Sigmoid colon (tissue), 7 donors: ENCODE results near the gene TBC1D20. TPM values are rescaled to one million over a fixed set of nuclear protein-coding genes. Genes with fewer than 3 reads are reported as not detected.
"Not testable (repeated sequence)": the region's sequence is repeated elsewhere in the genome, so short reads cannot be mapped to it uniquely, and the experiment has no call there.

Experiments
- DNase-seq: peaks from one replicate; pipeline ENCODE4 v3.0.0-alpha.2; 2019
- H3K27ac ChIP-seq, 4 donors: fragments of 200-600 bp; sonication (generic); one replicate each; pipeline ENCODE4 v1.5.1; 2016 to 2019; ENCODE audit warnings: mild to moderate bottlenecking in 1 of 4
- H3K27me3 ChIP-seq, 3 donors: fragments of 200-600 bp; sonication (generic); one replicate each; pipeline ENCODE4 v1.5.1; 2019; ENCODE audit warnings: mild to moderate bottlenecking in 1 of 3
- H3K36me3 ChIP-seq, 4 donors: fragments of 200-600 bp; sonication (generic); one replicate each; pipeline ENCODE4 v1.5.1; 2016 to 2019
- H3K4me1 ChIP-seq, 4 donors: fragments of 200-600 bp; sonication (generic); one replicate each; pipeline ENCODE4 v1.5.1; 2017 to 2019
- H3K4me3 ChIP-seq, 4 donors: fragments of 200-600 bp; sonication (generic); one replicate each; pipeline ENCODE4 v1.5.1; 2017 to 2019; ENCODE audit warnings: mild to moderate bottlenecking in 2 of 4, moderate library complexity in 1 of 4
- H3K9me3 ChIP-seq, 4 donors: fragments of 200-600 bp in 3 of 4; sonication (generic) in 3 of 4; one replicate each; pipeline versions ENCODE4 v1.5.1 to v1.6.1; 2013 to 2019
- CTCF ChIP-seq, 4 experiments: fragments of 450-650 bp in 3 of 4; fragments of 200-600 bp in 1 of 4; IDR thresholded peaks; one replicate each; pipeline ENCODE4 v1.5.1; 2016 to 2019; ENCODE audit warnings: antibody characterized with exemption in 4 of 4, mild to moderate bottlenecking in 3 of 4, moderate library complexity in 2 of 4
- EP300 ChIP-seq, 4 donors: sonication (generic); formaldehyde crosslinking; IDR thresholded peaks; one replicate each; pipeline ENCODE4 v1.6.1; 2017; ENCODE audit warnings: antibody characterized with exemption in 4 of 4
- POLR2A ChIP-seq, 2 donors: fragments of 450-650 bp; IDR thresholded peaks; one replicate each; pipeline ENCODE4 v1.6.1; 2016; ENCODE audit warnings: antibody characterized with exemption in 2 of 2, mild to moderate bottlenecking in 2 of 2, moderate library complexity in 2 of 2
- POLR2AphosphoS5 ChIP-seq, 4 donors: sonication (generic); formaldehyde crosslinking; IDR thresholded peaks; one replicate each; pipeline ENCODE4 v1.6.1; 2017; ENCODE audit warnings: antibody characterized with exemption in 4 of 4
- WGBS, 2 donors: extraction: QIAGEN DNeasy Blood & Tissue Kit; methylation state at CpG; one replicate each; pipeline ENCODE4 v1.1.7; 2013; 5-methylcytosine and 5-hydroxymethylcytosine counted together
- intact Hi-C: fragments of 100-400 bp; cut with DNase I; formaldehyde crosslinking; loops from one replicate; pipeline ENCODE4 v1.15.1; 2023
- polyA plus RNA-seq, 3 donors: library from polyadenylated mRNA; stranded (reverse); fragments of 200-250 nt; gene quantifications; one replicate each; pipeline ENCODE4 v1.2.3, GENCODE V29; 2013
- total RNA-seq, 4 donors: library from RNA; depleted of rRNA; stranded (reverse); fragments of >200 nt; gene quantifications; one replicate each; pipeline ENCODE4 v1.1.0, GENCODE V29; 2016
- donor health status: healthy with polysubstance abuse.
- donor health status: Bipolar disorder and iron deficiency.
- donor health status: healthy.

Gene TBC1D20
- total and polyA plus RNA-seq, 7 donors, result 16.8 to 42.9 (median 32.6) TPM

- DNase-seq, result no peak
- Histone ChIP-seq H3K27me3 (no peaks in the 10 kb centered on the region), H3K4me3 (no peak overlapping the region), H3K36me3 (peaks cover 0 to 7% (median 0%) of the 10 kb centered on the region in 4 donors), H3K4me1 (no peaks in the 10 kb centered on the region), H3K9me3 (no peaks in the 10 kb centered on the region), H3K27ac (no peak overlapping the region)
- 93 to 96% methylated on average over 29 of the region's 29 CpGs for WGBS, 2 donors
- TF ChIP-seq POLR2AphosphoS5 (IDR thresholded peaks at IDR 0.05), result no peak
- TF ChIP-seq EP300 (IDR thresholded peaks at IDR 0.05), result no peak
- no peak for TF ChIP-seq CTCF (IDR thresholded peaks at IDR 0.05)
- no peak for TF ChIP-seq POLR2A (IDR thresholded peaks at IDR 0.05)
- intact Hi-C loops, result no loop called here
Measured at GRCh38 chr20:391041-391711, 71.2 kb downstream of the TBC1D20 start.

GRCh38 chr20:389220-389619, 73.1 kb downstream of the TBC1D20 start:
- no peak for DNase-seq
- 87 to 95% methylated on average over 6 of the region's 6 CpGs for WGBS, 2 donors

GRCh38 chr20:388034-388994, 74.0 kb downstream of the TBC1D20 start:
- Histone ChIP-seq H3K36me3 (peaks cover 0 to 5% (median 0%) of the 10 kb centered on the region in 4 donors), H3K27ac (no peak overlapping the region), H3K4me1 (no peaks in the 10 kb centered on the region), H3K4me3 (no peak overlapping the region), H3K27me3 (no peaks in the 10 kb centered on the region), H3K9me3 (no peaks in the 10 kb centered on the region)
- 88 to 90% methylated on average over 21 of the region's 21 CpGs for WGBS, 2 donors
- intact Hi-C loops, result no loop called here
- DNase-seq, result no peak
- TF ChIP-seq EP300 (IDR thresholded peaks at IDR 0.05) (no peak), CTCF (IDR thresholded peaks at IDR 0.05) (no peak), POLR2AphosphoS5 (IDR thresholded peaks at IDR 0.05) (no peak), POLR2A (IDR thresholded peaks at IDR 0.05) (no peak)

More at GRCh38 chr20:389220-389619, 73.1 kb downstream of the TBC1D20 start:
- Histone ChIP-seq H3K9me3 (no peaks in the 10 kb centered on the region), H3K27me3 (no peaks in the 10 kb centered on the region), H3K4me1 (no peaks in the 10 kb centered on the region), H3K27ac (no peak overlapping the region), H3K36me3 (peaks cover 0 to 5% (median 0%) of the 10 kb centered on the region in 4 donors), H3K4me3 (no peak overlapping the region)
- intact Hi-C loops, result no loop called here
- no peak for TF ChIP-seq POLR2A (IDR thresholded peaks at IDR 0.05)
- TF ChIP-seq POLR2AphosphoS5 (IDR thresholded peaks at IDR 0.05), result no peak
- no peak for TF ChIP-seq EP300 (IDR thresholded peaks at IDR 0.05)
- no peak for TF ChIP-seq CTCF (IDR thresholded peaks at IDR 0.05)

- Histone ChIP-seq H3K4me1 (no peaks in the 10 kb centered on the region), H3K27ac (no peak overlapping the region), H3K36me3 (peaks cover 0 to 5% (median 0%) of the 10 kb centered on the region in 4 donors), H3K9me3 (no peaks in the 10 kb centered on the region), H3K27me3 (peaks cover 0 to 6% (median under 1%) of the 10 kb centered on the region in 3 donors), H3K4me3 (no peak overlapping the region)
- TF ChIP-seq EP300 (IDR thresholded peaks at IDR 0.05) (no peak), POLR2AphosphoS5 (IDR thresholded peaks at IDR 0.05) (no peak), CTCF (IDR thresholded peaks at IDR 0.05) (no peak), POLR2A (IDR thresholded peaks at IDR 0.05) (no peak)
- WGBS, 2 donors, result 94 to 96% methylated on average over 3 of the region's 3 CpGs
- intact Hi-C loops, result no loop called here
- no peak for DNase-seq
Measured at GRCh38 chr20:387520-387919, 74.8 kb downstream of the TBC1D20 start.

- H3K27ac ChIP-seq, intact Hi-C loops, H3K4me3 ChIP-seq, DNase-seq, H3K4me1 ChIP-seq, H3K9me3 ChIP-seq, H3K36me3 ChIP-seq: not testable (repeated sequence)
- peaks cover under 1 to 15% (median 9%) of the 10 kb centered on the region in 3 donors for H3K27me3 ChIP-seq
- WGBS, 2 donors, result 94 to 98% methylated on average over 8 of the region's 8 CpGs
Measured at GRCh38 chr20:386634-387033, 75.7 kb downstream of the TBC1D20 start.
